ENCODE measurements around the gene MTF1.

GRCh38 chr1:37858931-37859506 lies 373 bp downstream of the MTF1 start:
- TF ChIP-seq ZNF384 (IDR thresholded peaks at IDR 0.05) (no peak), FOXK2 (IDR thresholded peaks at IDR 0.05) (no peak), FOXA1 (IDR thresholded peaks at IDR 0.05) (no peak), FOXM1 (IDR thresholded peaks at IDR 0.05; ENCODE audit: borderline replicate concordance) (no peak)
- TF ChIP-seq, protein P1, sequence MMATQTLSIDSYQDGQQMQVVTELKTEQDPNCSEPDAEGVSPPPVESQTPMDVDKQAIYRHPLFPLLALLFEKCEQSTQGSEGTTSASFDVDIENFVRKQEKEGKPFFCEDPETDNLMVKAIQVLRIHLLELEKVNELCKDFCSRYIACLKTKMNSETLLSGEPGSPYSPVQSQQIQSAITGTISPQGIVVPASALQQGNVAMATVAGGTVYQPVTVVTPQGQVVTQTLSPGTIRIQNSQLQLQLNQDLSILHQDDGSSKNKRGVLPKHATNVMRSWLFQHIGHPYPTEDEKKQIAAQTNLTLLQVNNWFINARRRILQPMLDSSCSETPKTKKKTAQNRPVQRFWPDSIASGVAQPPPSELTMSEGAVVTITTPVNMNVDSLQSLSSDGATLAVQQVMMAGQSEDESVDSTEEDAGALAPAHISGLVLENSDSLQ (IDR thresholded peaks at IDR 0.05) = no peak

Measured in HEK293T (cell line).